Inferior parietal cortex (tissue), 1 donor: ENCODE measurements around the gene PLEKHG3.
"Not testable (repeated sequence)": the region's sequence is repeated elsewhere in the genome, so short reads cannot be mapped to it uniquely, and the experiment has no call there.

Experiments used
- DNase-seq: peaks from one replicate; pipeline ENCODE4 v3.0.0-alpha.2; 2016; ENCODE audit errors: extremely low spot score

Gene PLEKHG3

GRCh38 chr14:64688031-64688430, 16.2 kb upstream of the PLEKHG3 start:
- DNase-seq, result no peak

- DNase-seq, result no peak
These were observed 15.4 kb upstream of the PLEKHG3 start for GRCh38 chr14:64688811-64689281.

GRCh38 chr14:64689289-64689688, 14.9 kb upstream of the PLEKHG3 start:
- DNase-seq, result no peak

- not testable (repeated sequence) for DNase-seq
These were observed 13.6 kb upstream of the PLEKHG3 start for GRCh38 chr14:64690607-64691006.

GRCh38 chr14:64691376-64691775, 12.8 kb upstream of the PLEKHG3 start:
- no peak for DNase-seq

- DNase-seq, result no peak
These were observed 11.8 kb upstream of the PLEKHG3 start for GRCh38 chr14:64692189-64692985.

GRCh38 chr14:64692986-64693809, 11.0 kb upstream of the PLEKHG3 start:
- no peak for DNase-seq

- no peak for DNase-seq
These were observed 10.4 kb upstream of the PLEKHG3 start for GRCh38 chr14:64693810-64694165.

- no peak for DNase-seq
These were observed 9.2 kb upstream of the PLEKHG3 start for GRCh38 chr14:64695071-64695470.

- no peak for DNase-seq
These were observed 7.8 kb upstream of the PLEKHG3 start for GRCh38 chr14:64696355-64696857.

- no peak for DNase-seq
These were observed 5.3 kb upstream of the PLEKHG3 start for GRCh38 chr14:64698903-64699302.

GRCh38 chr14:64700290-64700689, 3.9 kb upstream of the PLEKHG3 start:
- no peak for DNase-seq

GRCh38 chr14:64700894-64701293, 3.3 kb upstream of the PLEKHG3 start:
- DNase-seq, result no peak

GRCh38 chr14:64701660-64702059, 2.6 kb upstream of the PLEKHG3 start:
- peak; percentile 60 for DNase-seq

GRCh38 chr14:64702493-64703394, 1.5 kb upstream of the PLEKHG3 start:
- no peak for DNase-seq

- no peak for DNase-seq
These were observed 655 bp upstream of the PLEKHG3 start for GRCh38 chr14:64703395-64704142.

GRCh38 chr14:64704743-64705380, 638 bp downstream of the PLEKHG3 start:
- DNase-seq, result no peak

GRCh38 chr14:64705381-64706118, 1.3 kb downstream of the PLEKHG3 start:
- DNase-seq, result no peak

GRCh38 chr14:64706119-64706592, 1.9 kb downstream of the PLEKHG3 start:
- DNase-seq, result no peak
